Measurements from ENCODE around the gene LEPR. TPM values are rescaled to one million over a fixed set of nuclear protein-coding genes. Genes with fewer than 3 reads are reported as not detected.
"Not testable (repeated sequence)": the region's sequence is repeated elsewhere in the genome, so short reads cannot be mapped to it uniquely, and the experiment has no call there.

Gene LEPR
- 3.5 TPM for total RNA-seq

- DNase-seq (ENCODE audit: low read depth in 2 of 3, low spot score in 2 of 3): no peak
Observed at GRCh38 chr1:65420590-65421350, at the start of gene LEPR, which contains the start of gene LEPROT. Gene LEPR, plus strand, starts transcription at chr1:65420668. Its CDS starts 144,898 bp downstream, at chr1:65565566. Gene LEPROT, plus strand, starts transcription at chr1:65420668. Its CDS starts 57 bp downstream, at chr1:65420725.

DNA sequence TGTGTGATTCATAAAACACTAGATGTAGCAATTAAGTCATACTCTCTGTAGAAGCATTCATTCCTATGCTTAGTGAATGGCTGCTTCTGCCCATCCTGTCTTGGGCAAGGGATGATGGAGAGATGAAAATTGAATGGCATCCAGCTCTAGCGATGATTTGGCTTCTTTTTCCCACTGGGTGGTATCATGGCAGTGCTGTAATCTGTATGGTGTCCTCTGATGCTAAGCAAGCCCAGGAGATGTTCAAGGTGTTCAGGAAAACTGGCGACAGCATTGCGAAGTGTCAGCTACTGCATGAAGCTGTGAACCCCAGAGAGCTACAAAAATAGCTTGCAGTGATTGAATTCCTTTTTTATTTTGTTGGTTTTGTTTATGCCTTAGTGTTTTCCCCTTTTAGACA, 48.9 kb upstream of the LEPR start:
- DNase-seq (ENCODE audit: low read depth in 2 of 3, low spot score in 2 of 3): no peak

DNA sequence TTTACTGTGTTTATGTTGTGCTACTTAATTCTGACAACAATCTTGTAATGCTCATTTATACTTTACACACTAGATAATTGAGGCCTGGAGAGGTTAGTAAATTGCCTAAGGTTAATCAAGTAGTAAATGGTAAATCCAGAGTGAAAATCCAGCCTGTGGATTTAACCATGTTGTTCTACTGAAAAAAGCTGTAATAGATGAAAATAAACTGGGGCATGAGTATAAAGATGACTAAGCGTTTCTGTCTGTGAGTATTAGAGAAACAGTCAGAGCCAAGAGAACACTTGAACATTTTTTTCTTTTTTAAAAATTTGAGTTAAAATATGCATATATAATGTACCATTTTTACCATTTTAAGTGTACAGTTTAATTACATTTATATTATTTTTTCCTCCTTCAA, 47.9 kb upstream of the LEPR start:
- DNase-seq (ENCODE audit: low read depth in 2 of 3, low spot score in 2 of 3): peak in 1 of 3 donors; percentile 13

DNA sequence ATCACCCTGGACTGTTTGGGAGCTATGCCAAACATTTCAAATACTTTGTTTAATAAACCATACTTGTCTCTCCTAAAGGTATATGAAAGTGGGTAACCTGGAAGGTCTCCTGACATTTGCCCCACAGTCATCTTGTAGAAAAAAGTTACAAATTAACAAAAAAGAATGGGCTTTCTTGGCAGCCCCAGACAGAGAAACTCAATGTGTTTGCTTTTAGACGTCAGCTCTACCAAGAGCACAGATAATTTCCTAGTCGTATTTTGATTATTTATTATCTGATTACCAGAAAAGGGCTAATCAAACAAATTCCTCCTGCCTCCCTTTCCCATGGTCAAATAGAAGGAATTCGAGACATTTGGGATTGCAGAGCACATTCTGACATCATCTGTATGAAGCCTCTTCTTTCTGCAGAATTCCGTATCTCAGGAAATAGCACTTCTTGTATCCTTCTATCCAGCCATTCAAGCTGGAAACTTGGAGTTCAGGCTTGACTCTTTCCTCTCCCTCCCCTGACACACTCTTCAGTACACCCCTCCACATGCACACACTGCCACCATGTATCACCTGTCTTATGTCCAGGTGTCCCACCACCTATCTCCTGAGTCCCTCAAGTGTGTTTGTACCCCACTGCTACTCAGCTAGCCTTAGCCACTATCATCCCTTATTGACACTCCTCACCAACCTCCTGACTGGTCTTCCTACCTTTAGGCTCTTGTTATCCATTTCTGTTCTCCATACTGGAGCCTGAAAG, 42.8 kb upstream of the LEPR start:
- DNase-seq (ENCODE audit: low read depth in 2 of 3, low spot score in 2 of 3): no peak

DNA sequence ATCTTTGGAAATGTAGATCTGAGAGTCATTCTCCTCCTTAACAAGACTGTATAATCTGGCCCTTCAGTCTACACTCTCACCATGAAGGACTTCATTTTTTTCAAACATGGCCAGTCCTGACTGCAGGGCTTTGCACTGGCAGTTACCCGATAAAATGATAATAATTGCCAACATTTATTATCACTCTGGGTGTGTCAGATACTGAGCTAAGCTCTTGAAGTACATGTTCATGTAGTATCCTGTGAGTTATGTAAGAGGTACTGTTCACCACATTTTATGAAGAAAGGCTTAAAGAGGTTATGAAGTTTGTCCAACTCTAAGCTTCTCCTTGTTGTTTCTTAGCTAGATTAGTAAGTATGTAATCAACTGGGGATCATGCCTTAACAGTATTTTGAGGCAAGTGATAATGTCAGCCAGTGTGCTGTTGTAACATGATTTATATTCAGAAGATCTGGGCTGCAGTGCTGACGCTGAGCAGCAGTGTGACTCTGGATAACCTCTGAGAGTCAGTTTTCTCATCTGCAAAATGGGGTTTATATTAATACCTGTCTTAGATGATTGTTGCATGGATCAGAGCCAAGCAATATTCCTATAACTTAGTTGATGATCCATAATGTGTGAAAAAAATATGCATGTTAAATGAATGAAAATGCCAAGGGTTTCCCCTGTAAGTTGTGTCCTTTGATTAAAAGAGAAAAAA, 42.1 kb upstream of the LEPR start:
- DNase-seq (ENCODE audit: low read depth in 2 of 3, low spot score in 2 of 3): no peak

DNA sequence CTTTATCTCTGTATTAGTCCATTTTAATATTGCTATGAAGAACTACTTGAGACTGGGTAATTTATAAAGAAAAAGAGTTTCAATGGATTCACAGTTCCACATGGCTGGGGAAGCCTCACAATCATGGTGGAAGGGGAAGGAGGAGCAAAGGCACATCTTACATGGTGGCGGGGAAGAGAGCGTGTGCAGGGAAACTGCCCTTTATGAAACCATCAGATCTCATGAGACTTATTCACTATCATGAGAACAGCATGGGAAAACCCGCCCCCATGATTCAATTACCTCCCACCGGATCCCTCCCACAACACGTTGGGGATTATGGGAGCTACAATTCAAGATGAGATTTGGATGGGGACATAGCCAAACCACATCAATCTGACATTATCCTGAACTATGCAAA, 36.0 kb upstream of the LEPR start:
- DNase-seq (ENCODE audit: low read depth in 2 of 3, low spot score in 2 of 3): not testable (repeated sequence)

GRCh38 chr1:65386439-65386838, 34.0 kb upstream of the LEPR start:
- DNase-seq (ENCODE audit: low read depth in 2 of 3, low spot score in 2 of 3): no peak

DNA sequence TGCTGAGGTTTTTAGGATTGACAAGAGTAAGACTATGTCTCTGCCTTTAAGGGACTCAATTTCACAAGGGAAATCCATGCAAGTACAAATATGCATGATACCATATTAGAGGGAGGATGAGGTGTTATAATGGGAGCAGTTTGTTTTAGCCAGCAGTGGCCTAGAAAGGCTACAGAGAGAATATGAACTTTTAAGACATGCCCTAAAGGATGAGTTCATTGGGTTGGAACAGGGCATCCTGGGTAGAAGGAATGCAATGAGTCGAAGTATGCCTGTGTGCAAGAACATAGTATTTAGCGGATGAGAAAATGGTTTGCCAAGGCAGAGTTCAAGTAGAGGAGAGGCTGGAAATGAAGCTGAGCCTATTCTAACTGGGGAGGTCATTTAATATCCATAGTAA, 32.6 kb upstream of the LEPR start:
- DNase-seq (ENCODE audit: low read depth in 2 of 3, low spot score in 2 of 3): no peak

GRCh38 chr1:65388908-65389695, 31.4 kb upstream of the LEPR start:
- DNase-seq (ENCODE audit: low read depth in 2 of 3, low spot score in 2 of 3): no peak

- DNase-seq (ENCODE audit: low read depth in 2 of 3, low spot score in 2 of 3): no peak
Observed at GRCh38 chr1:65392497-65392896, 28.0 kb upstream of the LEPR start.

GRCh38 chr1:65393347-65393746, 27.1 kb upstream of the LEPR start:
- no peak for DNase-seq (ENCODE audit: low read depth in 2 of 3, low spot score in 2 of 3)

- DNase-seq (ENCODE audit: low read depth in 2 of 3, low spot score in 2 of 3): no peak
Observed at GRCh38 chr1:65393928-65394327, 26.5 kb upstream of the LEPR start.

- DNase-seq (ENCODE audit: low read depth in 2 of 3, low spot score in 2 of 3): no peak
Observed at GRCh38 chr1:65395887-65396612, 24.4 kb upstream of the LEPR start.

GRCh38 chr1:65398083-65398482, 22.4 kb upstream of the LEPR start:
- DNase-seq (ENCODE audit: low read depth in 2 of 3, low spot score in 2 of 3): no peak

GRCh38 chr1:65399003-65399402, 21.5 kb upstream of the LEPR start:
- DNase-seq (ENCODE audit: low read depth in 2 of 3, low spot score in 2 of 3): no peak

DNA sequence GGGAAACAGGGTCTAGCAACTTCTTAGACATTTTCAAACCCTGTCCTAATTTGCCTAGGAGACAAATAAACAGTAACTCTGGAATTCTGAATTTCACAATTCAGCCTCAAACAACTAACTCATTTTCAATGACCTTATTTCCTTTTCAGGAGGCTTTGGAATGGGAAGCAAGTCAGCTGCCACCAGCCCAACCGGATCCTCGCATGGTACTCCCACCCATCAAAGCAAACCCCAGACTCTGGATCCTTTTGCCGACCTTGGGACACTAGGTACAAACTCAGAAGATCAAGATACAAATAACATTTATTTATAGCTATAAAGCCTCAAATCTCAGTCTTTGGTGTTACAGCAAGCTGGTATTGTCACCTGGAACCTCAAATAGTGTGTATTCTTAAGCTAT, 18.9 kb upstream of the LEPR start:
- DNase-seq (ENCODE audit: low read depth in 2 of 3, low spot score in 2 of 3): no peak

DNA sequence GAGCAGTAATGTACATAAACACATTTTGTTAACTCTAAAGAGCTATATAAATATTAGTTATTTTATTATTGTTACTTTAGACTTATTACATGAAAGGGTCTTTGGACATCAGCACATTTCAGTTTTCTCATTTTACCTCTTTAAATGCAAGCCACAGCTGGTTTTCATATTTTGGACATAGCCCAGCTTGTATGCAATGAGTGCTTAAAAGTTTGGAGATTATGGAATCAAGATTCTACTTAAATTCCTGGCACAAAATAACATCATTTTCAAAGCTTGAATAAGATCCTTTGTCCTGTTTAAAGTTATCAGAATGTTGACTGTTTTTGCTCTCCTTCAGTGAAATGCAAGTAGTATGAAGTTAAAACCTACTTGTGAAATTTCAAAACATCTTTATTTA, 15.5 kb upstream of the LEPR start:
- no peak for DNase-seq (ENCODE audit: low read depth in 2 of 3, low spot score in 2 of 3)

GRCh38 chr1:65407877-65408276, 12.6 kb upstream of the LEPR start:
- DNase-seq (ENCODE audit: low read depth in 2 of 3, low spot score in 2 of 3): no peak

- DNase-seq (ENCODE audit: low read depth in 2 of 3, low spot score in 2 of 3): no peak
Observed at GRCh38 chr1:65409314-65409713, 11.2 kb upstream of the LEPR start.

- no peak for DNase-seq (ENCODE audit: low read depth in 2 of 3, low spot score in 2 of 3)
Observed at GRCh38 chr1:65409816-65410326, 10.6 kb upstream of the LEPR start.

All from hematopoietic multipotent progenitor cell (in vitro differentiated cells).